HEK293 (cell line): Measurements from ENCODE around the gene ECM1.
A peak's percentile ranks its signal among the peaks of the same experiment; 100 is the strongest.

Source experiments
- BCL11A ChIP-seq: fragments of 450-650 bp; formaldehyde crosslinking; IDR thresholded peaks from 2 replicates; pipeline ENCODE4 v1.5.1; 2016; ENCODE audit warnings: low read depth, missing biosample characterization, missing genetic modification characterization
- GFI1B ChIP-seq: fragments of 450-650 bp; formaldehyde crosslinking; IDR thresholded peaks from 2 replicates; pipeline ENCODE4 v1.5.1; 2016; ENCODE audit warnings: missing biosample characterization, missing genetic modification characterization
- KLF1 ChIP-seq: fragments of 450-650 bp; formaldehyde crosslinking; IDR thresholded peaks from 2 replicates; pipeline ENCODE4 v1.5.1; 2016; ENCODE audit warnings: missing biosample characterization, missing genetic modification characterization
- SALL2 ChIP-seq: fragments of 450-650 bp; formaldehyde crosslinking; IDR thresholded peaks from 2 replicates; pipeline ENCODE4 v1.5.0; 2017; ENCODE audit warnings: missing biosample characterization, mild to moderate bottlenecking, missing genetic modification characterization, borderline replicate concordance
- SCRT1 ChIP-seq: fragments of 450-650 bp; formaldehyde crosslinking; IDR thresholded peaks from 2 replicates; pipeline ENCODE4 v1.5.1; 2016; ENCODE audit warnings: missing biosample characterization, missing genetic modification characterization, borderline replicate concordance
- ZBTB1 ChIP-seq: fragments of 450-650 bp; formaldehyde crosslinking; IDR thresholded peaks from 2 replicates; pipeline ENCODE4 v1.5.1; 2016; ENCODE audit warnings: missing biosample characterization, missing genetic modification characterization
- ZNF10 ChIP-seq: fragments of 450-650 bp; formaldehyde crosslinking; IDR thresholded peaks from 2 replicates; pipeline ENCODE4 v1.5.1; 2017; ENCODE audit warnings: missing biosample characterization, missing genetic modification characterization
- ZNF114 ChIP-seq: fragments of 450-650 bp; formaldehyde crosslinking; IDR thresholded peaks from 2 replicates; pipeline ENCODE4 v1.5.0; 2017; ENCODE audit warnings: missing biosample characterization, missing genetic modification characterization
- ZNF248 ChIP-seq: fragments of 450-650 bp; formaldehyde crosslinking; IDR thresholded peaks from 2 replicates; pipeline ENCODE4 v1.5.1; 2017; ENCODE audit warnings: missing biosample characterization, missing genetic modification characterization
- ZNF311 ChIP-seq: fragments of 450-650 bp; formaldehyde crosslinking; IDR thresholded peaks from 2 replicates; pipeline ENCODE4 v1.5.1; 2017; ENCODE audit warnings: missing biosample characterization, missing genetic modification characterization, borderline replicate concordance
- ZNF521 ChIP-seq: fragments of 450-650 bp; formaldehyde crosslinking; IDR thresholded peaks from 2 replicates; pipeline ENCODE4 v1.5.1; 2017; ENCODE audit warnings: missing biosample characterization, mild to moderate bottlenecking, missing genetic modification characterization
- ZNF610 ChIP-seq: fragments of 450-650 bp; formaldehyde crosslinking; IDR thresholded peaks from 2 replicates; pipeline ENCODE4 v1.5.1; 2016; ENCODE audit warnings: missing biosample characterization, missing genetic modification characterization, borderline replicate concordance
- ZNF768 ChIP-seq: fragments of 450-650 bp; formaldehyde crosslinking; IDR thresholded peaks from 2 replicates; pipeline ENCODE4 v1.5.1; 2018; ENCODE audit warnings: missing biosample characterization, mild to moderate bottlenecking, missing genetic modification characterization
- TF ChIP-seq, protein P1 (sequence below): fragments of 450-650 bp; formaldehyde crosslinking; conservative IDR thresholded peaks from 2 replicates; pipeline ENCODE4 v1.5.1; 2016; ENCODE audit warnings: low read depth, missing biosample characterization, missing genetic modification characterization
- TF ChIP-seq, protein P2 (sequence below): fragments of 450-650 bp; formaldehyde crosslinking; IDR thresholded peaks from 2 replicates; pipeline ENCODE4 v1.5.1; 2016; ENCODE audit warnings: missing biosample characterization, missing genetic modification characterization, borderline replicate concordance
- TF ChIP-seq, protein P3 (sequence below): fragments of 450-650 bp; formaldehyde crosslinking; optimal IDR thresholded peaks from 2 replicates; pipeline ENCODE3; 2016; ENCODE audit warnings: missing biosample characterization, mild to moderate bottlenecking, missing genetic modification characterization
- TF ChIP-seq, protein P4 (sequence below): fragments of 450-650 bp; formaldehyde crosslinking; IDR thresholded peaks from 2 replicates; pipeline ENCODE4 v1.5.1; 2016; ENCODE audit warnings: missing biosample characterization, missing genetic modification characterization, borderline replicate concordance
- TF ChIP-seq, protein P5 (sequence below): fragments of 450-650 bp; formaldehyde crosslinking; IDR thresholded peaks from 2 replicates; pipeline ENCODE4 v1.5.1; 2017; ENCODE audit warnings: missing biosample characterization, missing genetic modification characterization
- TF ChIP-seq, protein P6 (sequence below): fragments of 450-650 bp; formaldehyde crosslinking; IDR thresholded peaks from 2 replicates; pipeline ENCODE4 v1.5.1; 2016; ENCODE audit warnings: missing biosample characterization, missing genetic modification characterization
- TF ChIP-seq, protein P7 (sequence below): fragments of 450-650 bp; formaldehyde crosslinking; IDR thresholded peaks from 2 replicates; pipeline ENCODE4 v1.5.1; 2016; ENCODE audit warnings: missing biosample characterization, missing genetic modification characterization, low read depth

ECM1 gene

DNA sequence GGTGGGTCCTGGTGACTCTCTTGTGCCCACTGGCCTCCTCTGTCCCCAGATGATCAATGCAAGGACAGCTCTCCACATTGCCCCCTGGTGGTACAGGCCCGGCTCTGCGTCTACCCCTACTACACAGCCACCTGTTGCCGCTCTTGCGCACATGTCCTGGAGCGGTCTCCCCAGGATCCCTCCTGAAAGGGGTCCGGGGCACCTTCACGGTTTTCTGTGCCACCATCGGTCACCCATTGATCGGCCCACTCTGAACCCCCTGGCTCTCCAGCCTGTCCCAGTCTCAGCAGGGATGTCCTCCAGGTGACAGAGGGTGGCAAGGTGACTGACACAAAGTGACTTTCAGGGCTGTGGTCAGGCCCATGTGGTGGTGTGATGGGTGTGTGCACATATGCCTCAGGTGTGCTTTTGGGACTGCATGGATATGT is 52.1 kb downstream of the ECM1 start (continued):
- TF ChIP-seq, protein P1, sequence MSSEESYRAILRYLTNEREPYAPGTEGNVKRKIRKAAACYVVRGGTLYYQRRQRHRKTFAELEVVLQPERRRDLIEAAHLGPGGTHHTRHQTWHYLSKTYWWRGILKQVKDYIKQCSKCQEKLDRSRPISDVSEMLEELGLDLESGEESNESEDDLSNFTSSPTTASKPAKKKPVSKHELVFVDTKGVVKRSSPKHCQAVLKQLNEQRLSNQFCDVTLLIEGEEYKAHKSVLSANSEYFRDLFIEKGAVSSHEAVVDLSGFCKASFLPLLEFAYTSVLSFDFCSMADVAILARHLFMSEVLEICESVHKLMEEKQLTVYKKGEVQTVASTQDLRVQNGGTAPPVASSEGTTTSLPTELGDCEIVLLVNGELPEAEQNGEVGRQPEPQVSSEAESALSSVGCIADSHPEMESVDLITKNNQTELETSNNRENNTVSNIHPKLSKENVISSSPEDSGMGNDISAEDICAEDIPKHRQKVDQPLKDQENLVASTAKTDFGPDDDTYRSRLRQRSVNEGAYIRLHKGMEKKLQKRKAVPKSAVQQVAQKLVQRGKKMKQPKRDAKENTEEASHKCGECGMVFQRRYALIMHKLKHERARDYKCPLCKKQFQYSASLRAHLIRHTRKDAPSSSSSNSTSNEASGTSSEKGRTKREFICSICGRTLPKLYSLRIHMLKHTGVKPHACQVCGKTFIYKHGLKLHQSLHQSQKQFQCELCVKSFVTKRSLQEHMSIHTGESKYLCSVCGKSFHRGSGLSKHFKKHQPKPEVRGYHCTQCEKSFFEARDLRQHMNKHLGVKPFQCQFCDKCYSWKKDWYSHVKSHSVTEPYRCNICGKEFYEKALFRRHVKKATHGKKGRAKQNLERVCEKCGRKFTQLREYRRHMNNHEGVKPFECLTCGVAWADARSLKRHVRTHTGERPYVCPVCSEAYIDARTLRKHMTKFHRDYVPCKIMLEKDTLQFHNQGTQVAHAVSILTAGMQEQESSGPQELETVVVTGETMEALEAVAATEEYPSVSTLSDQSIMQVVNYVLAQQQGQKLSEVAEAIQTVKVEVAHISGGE (tag by site-specific recombination) = no peak
- TF ChIP-seq ZBTB1 (tag by site-specific recombination) = no peak
- no peak for TF ChIP-seq ZNF768 (tag by site-specific recombination)
- TF ChIP-seq, protein P2, sequence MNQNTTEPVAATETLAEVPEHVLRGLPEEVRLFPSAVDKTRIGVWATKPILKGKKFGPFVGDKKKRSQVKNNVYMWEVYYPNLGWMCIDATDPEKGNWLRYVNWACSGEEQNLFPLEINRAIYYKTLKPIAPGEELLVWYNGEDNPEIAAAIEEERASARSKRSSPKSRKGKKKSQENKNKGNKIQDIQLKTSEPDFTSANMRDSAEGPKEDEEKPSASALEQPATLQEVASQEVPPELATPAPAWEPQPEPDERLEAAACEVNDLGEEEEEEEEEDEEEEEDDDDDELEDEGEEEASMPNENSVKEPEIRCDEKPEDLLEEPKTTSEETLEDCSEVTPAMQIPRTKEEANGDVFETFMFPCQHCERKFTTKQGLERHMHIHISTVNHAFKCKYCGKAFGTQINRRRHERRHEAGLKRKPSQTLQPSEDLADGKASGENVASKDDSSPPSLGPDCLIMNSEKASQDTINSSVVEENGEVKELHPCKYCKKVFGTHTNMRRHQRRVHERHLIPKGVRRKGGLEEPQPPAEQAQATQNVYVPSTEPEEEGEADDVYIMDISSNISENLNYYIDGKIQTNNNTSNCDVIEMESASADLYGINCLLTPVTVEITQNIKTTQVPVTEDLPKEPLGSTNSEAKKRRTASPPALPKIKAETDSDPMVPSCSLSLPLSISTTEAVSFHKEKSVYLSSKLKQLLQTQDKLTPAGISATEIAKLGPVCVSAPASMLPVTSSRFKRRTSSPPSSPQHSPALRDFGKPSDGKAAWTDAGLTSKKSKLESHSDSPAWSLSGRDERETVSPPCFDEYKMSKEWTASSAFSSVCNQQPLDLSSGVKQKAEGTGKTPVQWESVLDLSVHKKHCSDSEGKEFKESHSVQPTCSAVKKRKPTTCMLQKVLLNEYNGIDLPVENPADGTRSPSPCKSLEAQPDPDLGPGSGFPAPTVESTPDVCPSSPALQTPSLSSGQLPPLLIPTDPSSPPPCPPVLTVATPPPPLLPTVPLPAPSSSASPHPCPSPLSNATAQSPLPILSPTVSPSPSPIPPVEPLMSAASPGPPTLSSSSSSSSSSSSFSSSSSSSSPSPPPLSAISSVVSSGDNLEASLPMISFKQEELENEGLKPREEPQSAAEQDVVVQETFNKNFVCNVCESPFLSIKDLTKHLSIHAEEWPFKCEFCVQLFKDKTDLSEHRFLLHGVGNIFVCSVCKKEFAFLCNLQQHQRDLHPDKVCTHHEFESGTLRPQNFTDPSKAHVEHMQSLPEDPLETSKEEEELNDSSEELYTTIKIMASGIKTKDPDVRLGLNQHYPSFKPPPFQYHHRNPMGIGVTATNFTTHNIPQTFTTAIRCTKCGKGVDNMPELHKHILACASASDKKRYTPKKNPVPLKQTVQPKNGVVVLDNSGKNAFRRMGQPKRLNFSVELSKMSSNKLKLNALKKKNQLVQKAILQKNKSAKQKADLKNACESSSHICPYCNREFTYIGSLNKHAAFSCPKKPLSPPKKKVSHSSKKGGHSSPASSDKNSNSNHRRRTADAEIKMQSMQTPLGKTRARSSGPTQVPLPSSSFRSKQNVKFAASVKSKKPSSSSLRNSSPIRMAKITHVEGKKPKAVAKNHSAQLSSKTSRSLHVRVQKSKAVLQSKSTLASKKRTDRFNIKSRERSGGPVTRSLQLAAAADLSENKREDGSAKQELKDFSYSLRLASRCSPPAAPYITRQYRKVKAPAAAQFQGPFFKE = no peak
- no peak for TF ChIP-seq GFI1B
- no peak for TF ChIP-seq ZNF114 (tag by site-specific recombination)
- no peak for TF ChIP-seq ZNF10
- TF ChIP-seq, protein P3, sequence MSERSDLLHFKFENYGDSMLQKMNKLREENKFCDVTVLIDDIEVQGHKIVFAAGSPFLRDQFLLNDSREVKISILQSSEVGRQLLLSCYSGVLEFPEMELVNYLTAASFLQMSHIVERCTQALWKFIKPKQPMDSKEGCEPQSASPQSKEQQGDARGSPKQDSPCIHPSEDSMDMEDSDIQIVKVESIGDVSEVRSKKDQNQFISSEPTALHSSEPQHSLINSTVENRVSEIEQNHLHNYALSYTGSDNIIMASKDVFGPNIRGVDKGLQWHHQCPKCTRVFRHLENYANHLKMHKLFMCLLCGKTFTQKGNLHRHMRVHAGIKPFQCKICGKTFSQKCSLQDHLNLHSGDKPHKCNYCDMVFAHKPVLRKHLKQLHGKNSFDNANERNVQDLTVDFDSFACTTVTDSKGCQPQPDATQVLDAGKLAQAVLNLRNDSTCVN (tag by site-specific recombination) = no peak
- 0 out of 2 replicates have a peak, but pooled peaks have one; percentile 57 for TF ChIP-seq ZNF610 (tag by site-specific recombination)
- no peak for TF ChIP-seq SALL2 (tag by site-specific recombination)
- no peak for TF ChIP-seq ZNF311 (tag by site-specific recombination)
- TF ChIP-seq SCRT1 = peak; percentile 100
- TF ChIP-seq ZNF248 (tag by site-specific recombination) = no peak
- TF ChIP-seq, protein P4, sequence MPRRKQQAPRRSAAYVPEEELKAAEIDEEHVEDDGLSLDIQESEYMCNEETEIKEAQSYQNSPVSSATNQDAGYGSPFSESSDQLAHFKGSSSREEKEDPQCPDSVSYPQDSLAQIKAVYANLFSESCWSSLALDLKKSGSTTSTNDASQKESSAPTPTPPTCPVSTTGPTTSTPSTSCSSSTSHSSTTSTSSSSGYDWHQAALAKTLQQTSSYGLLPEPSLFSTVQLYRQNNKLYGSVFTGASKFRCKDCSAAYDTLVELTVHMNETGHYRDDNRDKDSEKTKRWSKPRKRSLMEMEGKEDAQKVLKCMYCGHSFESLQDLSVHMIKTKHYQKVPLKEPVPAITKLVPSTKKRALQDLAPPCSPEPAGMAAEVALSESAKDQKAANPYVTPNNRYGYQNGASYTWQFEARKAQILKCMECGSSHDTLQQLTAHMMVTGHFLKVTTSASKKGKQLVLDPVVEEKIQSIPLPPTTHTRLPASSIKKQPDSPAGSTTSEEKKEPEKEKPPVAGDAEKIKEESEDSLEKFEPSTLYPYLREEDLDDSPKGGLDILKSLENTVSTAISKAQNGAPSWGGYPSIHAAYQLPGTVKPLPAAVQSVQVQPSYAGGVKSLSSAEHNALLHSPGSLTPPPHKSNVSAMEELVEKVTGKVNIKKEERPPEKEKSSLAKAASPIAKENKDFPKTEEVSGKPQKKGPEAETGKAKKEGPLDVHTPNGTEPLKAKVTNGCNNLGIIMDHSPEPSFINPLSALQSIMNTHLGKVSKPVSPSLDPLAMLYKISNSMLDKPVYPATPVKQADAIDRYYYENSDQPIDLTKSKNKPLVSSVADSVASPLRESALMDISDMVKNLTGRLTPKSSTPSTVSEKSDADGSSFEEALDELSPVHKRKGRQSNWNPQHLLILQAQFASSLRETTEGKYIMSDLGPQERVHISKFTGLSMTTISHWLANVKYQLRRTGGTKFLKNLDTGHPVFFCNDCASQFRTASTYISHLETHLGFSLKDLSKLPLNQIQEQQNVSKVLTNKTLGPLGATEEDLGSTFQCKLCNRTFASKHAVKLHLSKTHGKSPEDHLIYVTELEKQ (tag by site-specific recombination) = no peak
- no peak for TF ChIP-seq ZNF521 (tag by site-specific recombination)
- TF ChIP-seq, protein P5, sequence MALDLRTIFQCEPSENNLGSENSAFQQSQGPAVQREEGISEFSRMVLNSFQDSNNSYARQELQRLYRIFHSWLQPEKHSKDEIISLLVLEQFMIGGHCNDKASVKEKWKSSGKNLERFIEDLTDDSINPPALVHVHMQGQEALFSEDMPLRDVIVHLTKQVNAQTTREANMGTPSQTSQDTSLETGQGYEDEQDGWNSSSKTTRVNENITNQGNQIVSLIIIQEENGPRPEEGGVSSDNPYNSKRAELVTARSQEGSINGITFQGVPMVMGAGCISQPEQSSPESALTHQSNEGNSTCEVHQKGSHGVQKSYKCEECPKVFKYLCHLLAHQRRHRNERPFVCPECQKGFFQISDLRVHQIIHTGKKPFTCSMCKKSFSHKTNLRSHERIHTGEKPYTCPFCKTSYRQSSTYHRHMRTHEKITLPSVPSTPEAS (tag by site-specific recombination) = no peak
- no peak for TF ChIP-seq BCL11A (tag by site-specific recombination)
- TF ChIP-seq KLF1 (tag by site-specific recombination) = no peak
- TF ChIP-seq, protein P6, sequence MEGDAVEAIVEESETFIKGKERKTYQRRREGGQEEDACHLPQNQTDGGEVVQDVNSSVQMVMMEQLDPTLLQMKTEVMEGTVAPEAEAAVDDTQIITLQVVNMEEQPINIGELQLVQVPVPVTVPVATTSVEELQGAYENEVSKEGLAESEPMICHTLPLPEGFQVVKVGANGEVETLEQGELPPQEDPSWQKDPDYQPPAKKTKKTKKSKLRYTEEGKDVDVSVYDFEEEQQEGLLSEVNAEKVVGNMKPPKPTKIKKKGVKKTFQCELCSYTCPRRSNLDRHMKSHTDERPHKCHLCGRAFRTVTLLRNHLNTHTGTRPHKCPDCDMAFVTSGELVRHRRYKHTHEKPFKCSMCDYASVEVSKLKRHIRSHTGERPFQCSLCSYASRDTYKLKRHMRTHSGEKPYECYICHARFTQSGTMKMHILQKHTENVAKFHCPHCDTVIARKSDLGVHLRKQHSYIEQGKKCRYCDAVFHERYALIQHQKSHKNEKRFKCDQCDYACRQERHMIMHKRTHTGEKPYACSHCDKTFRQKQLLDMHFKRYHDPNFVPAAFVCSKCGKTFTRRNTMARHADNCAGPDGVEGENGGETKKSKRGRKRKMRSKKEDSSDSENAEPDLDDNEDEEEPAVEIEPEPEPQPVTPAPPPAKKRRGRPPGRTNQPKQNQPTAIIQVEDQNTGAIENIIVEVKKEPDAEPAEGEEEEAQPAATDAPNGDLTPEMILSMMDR (tag by site-specific recombination) = peak; percentile 90
- TF ChIP-seq, protein P7, sequence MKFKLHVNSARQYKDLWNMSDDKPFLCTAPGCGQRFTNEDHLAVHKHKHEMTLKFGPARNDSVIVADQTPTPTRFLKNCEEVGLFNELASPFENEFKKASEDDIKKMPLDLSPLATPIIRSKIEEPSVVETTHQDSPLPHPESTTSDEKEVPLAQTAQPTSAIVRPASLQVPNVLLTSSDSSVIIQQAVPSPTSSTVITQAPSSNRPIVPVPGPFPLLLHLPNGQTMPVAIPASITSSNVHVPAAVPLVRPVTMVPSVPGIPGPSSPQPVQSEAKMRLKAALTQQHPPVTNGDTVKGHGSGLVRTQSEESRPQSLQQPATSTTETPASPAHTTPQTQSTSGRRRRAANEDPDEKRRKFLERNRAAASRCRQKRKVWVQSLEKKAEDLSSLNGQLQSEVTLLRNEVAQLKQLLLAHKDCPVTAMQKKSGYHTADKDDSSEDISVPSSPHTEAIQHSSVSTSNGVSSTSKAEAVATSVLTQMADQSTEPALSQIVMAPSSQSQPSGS = no peak
